IMR-90 (cell line): ENCODE results near the gene KIF5C. TPM values are rescaled to one million over a fixed set of nuclear protein-coding genes. Genes with fewer than 3 reads are reported as not detected.

Experiments
- ATAC-seq: fragments of 200-7000 bp; cut with Tn5 transposase; 2 replicates; pipeline ENCODE4 v1.9.1; 2020; ENCODE audit warnings: low read depth, mild to moderate bottlenecking, moderate library complexity
- BruUV-seq: library from RNA; stranded (reverse); fragments of 400-500 nt; replicated peaks from 2 replicates; lab custom pipeline; 2021; lab: Mats Ljungman, UMichigan
- CTCF ChIA-PET: fragments of 300-600 bp; formaldehyde crosslinking; extraction: SDS; loops from one replicate; lab custom pipeline; 2021; ENCODE audit warnings: antibody characterized with exemption; lab: Yijun Ruan, JAX
- POLR2A ChIA-PET: fragments of 300-600 bp; sonication (Branson Sonifier 250); formaldehyde crosslinking; loops from one replicate; lab custom pipeline; 2022; ENCODE audit warnings: antibody characterized with exemption; ENCODE audit not compliant: unreplicated experiment; lab: Charles Lee
- DNase-seq: peaks from one replicate; pipeline ENCODE4 v3.0.0; 2013
- H2AFZ ChIP-seq: replicated peaks from 2 replicates; pipeline ENCODE3; 2013; ENCODE audit warnings: low read length, mild to moderate bottlenecking; ENCODE audit not compliant: poor library complexity
- H2AK5ac ChIP-seq: 2 replicates; pipeline ENCODE4 v1.6.1; 2013; ENCODE audit warnings: low read depth, low read length, inconsistent platforms
- H2AK9ac ChIP-seq: replicated peaks from 2 replicates; pipeline ENCODE3; 2013; ENCODE audit warnings: mild to moderate bottlenecking, low read depth, low read length, moderate library complexity; ENCODE audit not compliant: poor library complexity
- H2BK120ac ChIP-seq: 2 replicates; pipeline ENCODE4 v1.6.1; 2013; ENCODE audit warnings: low read depth, low read length, inconsistent platforms
- H2BK15ac ChIP-seq: 3 replicates; pipeline ENCODE4 v1.6.1; 2013; ENCODE audit warnings: low read depth, low read length, inconsistent platforms
- H2BK20ac ChIP-seq: 2 replicates; pipeline ENCODE4 v1.6.1; 2013; ENCODE audit warnings: low read depth, mild to moderate bottlenecking, inconsistent platforms, low read length, moderate library complexity
- H2BK5ac ChIP-seq: 2 replicates; pipeline ENCODE4 v1.6.1; 2013; ENCODE audit warnings: mild to moderate bottlenecking, low read depth, low read length, inconsistent platforms; ENCODE audit not compliant: poor library complexity, severe bottlenecking
- H3K14ac ChIP-seq: replicated peaks from 2 replicates; pipeline ENCODE4 v1.6.1; 2013; ENCODE audit warnings: low read depth, low read length, inconsistent platforms
- H3K18ac ChIP-seq: 2 replicates; pipeline ENCODE4 v1.6.1; 2013; ENCODE audit warnings: low read depth, low read length, control low read depth
- H3K23ac ChIP-seq: 2 replicates; pipeline ENCODE4 v1.6.1; 2013; ENCODE audit warnings: low read depth, low read length, inconsistent platforms
- H3K27ac ChIP-seq: 2 replicates; pipeline ENCODE4 v1.5.1; 2013; ENCODE audit warnings: mild to moderate bottlenecking, control low read depth, low read length; ENCODE audit not compliant: insufficient read depth
- H3K27me3 ChIP-seq: 2 replicates; pipeline ENCODE4 v1.6.1; 2013; ENCODE audit warnings: low read length; ENCODE audit not compliant: control insufficient read depth, insufficient read depth
- H3K36me3 ChIP-seq: 2 replicates; pipeline ENCODE4 v1.6.1; 2013; ENCODE audit warnings: low read length, mixed read lengths; ENCODE audit not compliant: control insufficient read depth, insufficient read depth
- H3K4ac ChIP-seq: 2 replicates; pipeline ENCODE4 v1.6.1; 2013; ENCODE audit warnings: low read depth, low read length, inconsistent platforms
- H3K4me1 ChIP-seq: 2 replicates; pipeline ENCODE4 v1.6.1; 2013; ENCODE audit warnings: low read length, mixed read lengths; ENCODE audit not compliant: control insufficient read depth, insufficient read depth
- H3K4me2 ChIP-seq: 2 replicates; pipeline ENCODE4 v1.6.1; 2013; ENCODE audit warnings: low read depth, mild to moderate bottlenecking, control low read depth, low read length, moderate library complexity
- H3K4me3 ChIP-seq: 2 replicates; pipeline ENCODE4 v1.5.1; 2013; ENCODE audit warnings: low read depth, mild to moderate bottlenecking, control low read depth, low read length, moderate library complexity; ENCODE audit not compliant: insufficient read depth
- H3K56ac ChIP-seq: 2 replicates; pipeline ENCODE4 v1.6.1; 2013; ENCODE audit warnings: low read length, inconsistent platforms; ENCODE audit not compliant: insufficient read depth; ENCODE audit errors: extremely low read depth
- H3K79me1 ChIP-seq, 2 experiments: 2 replicates each; pipeline ENCODE4 v1.6.1; 2013; ENCODE audit warnings: low read length in 2 of 2, inconsistent platforms in 1 of 2, low read depth in 1 of 2
- H3K9ac ChIP-seq: 2 replicates; pipeline ENCODE4 v1.6.1; 2013; ENCODE audit warnings: low read depth, low read length, control low read depth
- H3K9me1 ChIP-seq: 2 replicates; pipeline ENCODE4 v1.6.1; 2013; ENCODE audit warnings: low read length, inconsistent platforms; ENCODE audit not compliant: insufficient read depth
- H3K9me3 ChIP-seq: 2 replicates; pipeline ENCODE4 v1.6.1; 2013; ENCODE audit warnings: low read length; ENCODE audit not compliant: control insufficient read depth, insufficient read depth
- H4K20me1 ChIP-seq: 2 replicates; pipeline ENCODE4 v1.6.1; 2013; ENCODE audit warnings: low read length, inconsistent platforms; ENCODE audit not compliant: insufficient read depth
- H4K5ac ChIP-seq: 2 replicates; pipeline ENCODE4 v1.6.1; 2013; ENCODE audit warnings: mild to moderate bottlenecking, low read depth, low read length, control low read depth
- H4K8ac ChIP-seq, 2 experiments: 2 replicates each; pipeline ENCODE4 v1.6.1; 2013; ENCODE audit warnings: low read depth in 2 of 2, low read length in 2 of 2, control low read depth in 1 of 2, inconsistent platforms in 1 of 2
- H4K91ac ChIP-seq: 2 replicates; pipeline ENCODE4 v1.6.1; 2013; ENCODE audit warnings: low read depth, low read length, inconsistent platforms; ENCODE audit not compliant: insufficient read depth
- BHLHE40 ChIP-seq: fragments of 150-350 bp; IDR thresholded peaks from 2 replicates; pipeline ENCODE4 v1.6.1; 2016; ENCODE audit warnings: mild to moderate bottlenecking, low read depth, low read length
- CEBPB ChIP-seq: IDR thresholded peaks from 2 replicates; pipeline ENCODE4 v1.6.1; 2012; ENCODE audit warnings: low read depth, low read length, improper control_type of control experiment
- CHD1 ChIP-seq: IDR thresholded peaks from 2 replicates; pipeline ENCODE4 v1.6.1; 2012; ENCODE audit warnings: low read depth, low read length, improper control_type of control experiment
- CTCF ChIP-seq: conservative IDR thresholded peaks from 2 replicates; pipeline ENCODE4 v1.5.1; 2012; ENCODE audit warnings: mild to moderate bottlenecking, low read depth, low read length, improper control_type of control experiment
- ELK1 ChIP-seq: fragments of 150-350 bp; IDR thresholded peaks from 2 replicates; pipeline ENCODE4 v1.6.1; 2016; ENCODE audit warnings: low read depth, mild to moderate bottlenecking, low read length, moderate library complexity, borderline replicate concordance
- FOS ChIP-seq: fragments of 150-350 bp; IDR thresholded peaks from 2 replicates; pipeline ENCODE4 v1.6.1; 2016; ENCODE audit warnings: low read depth, low read length
- MAZ ChIP-seq: IDR thresholded peaks from 2 replicates; pipeline ENCODE4 v1.6.1; 2012; ENCODE audit warnings: low read depth, mild to moderate bottlenecking, low read length, improper control_type of control experiment, moderate library complexity, borderline replicate concordance
- MXI1 ChIP-seq: IDR thresholded peaks from 2 replicates; pipeline ENCODE4 v1.6.1; 2012; ENCODE audit warnings: low read depth, mild to moderate bottlenecking, low read length, moderate library complexity, borderline replicate concordance
- NFE2L2 ChIP-seq: fragments of 150-350 bp; IDR thresholded peaks from 2 replicates; pipeline ENCODE4 v1.6.1; 2016; ENCODE audit warnings: low read depth, mild to moderate bottlenecking, low read length
- POLR2A ChIP-seq: IDR thresholded peaks from 2 replicates; pipeline ENCODE4 v1.6.1; 2012; ENCODE audit warnings: mild to moderate bottlenecking, low read depth, low read length
- RAD21 ChIP-seq: IDR thresholded peaks from 2 replicates; pipeline ENCODE4 v1.6.1; 2012; ENCODE audit warnings: low read length, improper control_type of control experiment
- RCOR1 ChIP-seq: IDR thresholded peaks from 2 replicates; pipeline ENCODE4 v1.6.1; 2012; ENCODE audit warnings: mild to moderate bottlenecking, low read length, improper control_type of control experiment; ENCODE audit not compliant: insufficient replicate concordance
- RFX5 ChIP-seq: IDR thresholded peaks from 2 replicates; pipeline ENCODE4 v1.8.0; 2012; ENCODE audit warnings: low read depth, mild to moderate bottlenecking, low read length, moderate library complexity
- SMC3 ChIP-seq: fragments of 150-350 bp; IDR thresholded peaks from 2 replicates; pipeline ENCODE4 v1.6.1; 2016; ENCODE audit warnings: low read depth, mild to moderate bottlenecking, antibody characterized with exemption, low read length, moderate library complexity
- USF2 ChIP-seq: fragments of 150-350 bp; IDR thresholded peaks from 2 replicates; pipeline ENCODE4 v1.6.1; 2017; ENCODE audit warnings: mild to moderate bottlenecking, antibody characterized with exemption, low read length, low read depth
- WGBS, 2 experiments: methylation state at CpG; one replicate each; pipeline versions ENCODE4 v1.1.5 to v1.1.7; 2013; ENCODE audit warnings: missing lambda C conversion rate in 2 of 2; ENCODE audit not compliant: insufficient read length in 1 of 2; ENCODE audit errors: extremely low coverage in 2 of 2; 5-methylcytosine and 5-hydroxymethylcytosine counted together
- dilution Hi-C: fragments of 300-500 bp; cut with HindIII; formaldehyde crosslinking; loops from one replicate; pipeline ENCODE4 v1.14.3; 2018; ENCODE audit warnings: low sequenced_read_pairs; ENCODE audit not compliant: unreplicated experiment
- in situ Hi-C: fragments of 300-500 bp; cut with MboI; formaldehyde crosslinking; loops from 3 replicates; pipeline ENCODE4 v1.14.3; 2019; ENCODE audit warnings: low sequenced_read_pairs, inconsistent platforms, mixed read lengths
- intact Hi-C: fragments of 100-400 bp; cut with micrococcal nuclease; formaldehyde crosslinking; loops from 2 replicates; pipeline ENCODE4 v1.10.0; 2022
- polyA plus RNA-seq, 3 experiments: library from polyadenylated mRNA; depleted of rRNA; stranded (reverse); fragments of >200 nt; gene quantifications; 2 replicates each; pipeline ENCODE4 v1.2.3, GENCODE V29; 2012; ENCODE audit warnings: low replicate concordance in 1 of 3
- total RNA-seq: library from RNA; depleted of rRNA; stranded (reverse); fragments of >200 nt; gene quantifications from 2 replicates; pipeline ENCODE4 v1.2.3, GENCODE V29; 2012

KIF5C gene
- total and polyA plus RNA-seq, 2 of the 4 experiments (the other 2 are of a cell fraction), result 0.10 to 0.18 TPM

GRCh38 chr2:148970385-148970784, 95.4 kb downstream of the KIF5C start:
- H3K9ac ChIP-seq, result no peak overlapping the region
- H3K18ac ChIP-seq, result no peak overlapping the region
- H3K14ac ChIP-seq, result no peak overlapping the region
- no peak overlapping the region for H3K4ac ChIP-seq
- H4K20me1 ChIP-seq, result no peaks in the 10 kb centered on the region
- dilution Hi-C loops (no loop called here), in situ Hi-C loops (loop anchor here (25.0 kb wide), 1 partner anchor 333 kb away; the partner anchor contains the start of gene EPC2), intact Hi-C loops (no loop called here)
- no peak overlapping the region for H2BK5ac ChIP-seq
- no peaks in the 10 kb centered on the region for H3K9me3 ChIP-seq
- H2AFZ ChIP-seq, result no peak overlapping the region
- no peak overlapping the region for H3K56ac ChIP-seq
- no TSS peak for BruUV-seq
- TF ChIP-seq MXI1 (no peak), CEBPB (no peak), NFE2L2 (no peak), CTCF (no peak), BHLHE40 (no peak), MAZ (no peak), RFX5 (no peak), USF2 (no peak), SMC3 (no peak), FOS (no peak), ELK1 (no peak), POLR2A (no peak), CHD1 (no peak), RAD21 (no peak), RCOR1 (no peak)
- H2BK120ac ChIP-seq, result no peak overlapping the region
- H3K23ac ChIP-seq, result no peak overlapping the region
- H4K8ac ChIP-seq, result no peak overlapping the region
- CTCF ChIA-PET, result no interaction called here
- no peak overlapping the region for H2BK20ac ChIP-seq
- ATAC-seq (no peak), DNase-seq (no peak)
- H2AK9ac ChIP-seq, result peak overlapping the region; percentile 69
- H3K27me3 ChIP-seq, result peaks cover 4% of the 10 kb centered on the region
- no peak overlapping the region for H3K4me2 ChIP-seq
- no peak overlapping the region for H2AK5ac ChIP-seq
- no peaks in the 10 kb centered on the region for H3K9me1 ChIP-seq
- no peak overlapping the region for H3K4me3 ChIP-seq
- H2BK15ac ChIP-seq, result no peak overlapping the region
- POLR2A ChIA-PET, result no interaction called here
- H4K5ac ChIP-seq, result no peak overlapping the region
- H3K36me3 ChIP-seq, result no peaks in the 10 kb centered on the region
- no peak overlapping the region for H4K91ac ChIP-seq
- no peaks in the 10 kb centered on the region for H3K79me1 ChIP-seq
- no peaks in the 10 kb centered on the region for H3K4me1 ChIP-seq
- no peak overlapping the region for H3K27ac ChIP-seq
- no CpG with 5 or more reads among the region's 2 CpGs for WGBS, 2 experiments
